OCI-LY1 (cell line): Measurements from ENCODE around the gene HTR4.

Source experiments
- CTCF ChIP-seq: fragments of 200-600 bp; sonication (generic), shearing (Covaris generic); IDR thresholded peaks from 2 replicates; pipeline ENCODE4 v1.5.1; 2017; ENCODE audit warnings: mild to moderate bottlenecking, antibody characterized with exemption, low read length, moderate library complexity, mixed read lengths
- EZH2 ChIP-seq: fragments of 200-600 bp; sonication (generic), shearing (Covaris generic); IDR thresholded peaks from 2 replicates; pipeline ENCODE4 v1.8.0; 2017; ENCODE audit warnings: borderline replicate concordance, mixed run types, mild to moderate bottlenecking, antibody characterized with exemption, low read length, moderate library complexity, mixed read lengths

GRCh38 chr5:148542812-148543211 lies 111.5 kb downstream of the HTR4 start:
- TF ChIP-seq CTCF (no peak), EZH2 (no peak)
